Measurements from ENCODE around the gene CDH23. TPM values are rescaled to one million over a fixed set of nuclear protein-coding genes. Genes with fewer than 3 reads are reported as not detected.

Gene CDH23
- total and polyA plus RNA-seq, 2 of the 8 experiments (the other 6 are each of a cell fraction or from before 2014, with no cell fraction given) = 1.9 to 4.9 TPM

DNA sequence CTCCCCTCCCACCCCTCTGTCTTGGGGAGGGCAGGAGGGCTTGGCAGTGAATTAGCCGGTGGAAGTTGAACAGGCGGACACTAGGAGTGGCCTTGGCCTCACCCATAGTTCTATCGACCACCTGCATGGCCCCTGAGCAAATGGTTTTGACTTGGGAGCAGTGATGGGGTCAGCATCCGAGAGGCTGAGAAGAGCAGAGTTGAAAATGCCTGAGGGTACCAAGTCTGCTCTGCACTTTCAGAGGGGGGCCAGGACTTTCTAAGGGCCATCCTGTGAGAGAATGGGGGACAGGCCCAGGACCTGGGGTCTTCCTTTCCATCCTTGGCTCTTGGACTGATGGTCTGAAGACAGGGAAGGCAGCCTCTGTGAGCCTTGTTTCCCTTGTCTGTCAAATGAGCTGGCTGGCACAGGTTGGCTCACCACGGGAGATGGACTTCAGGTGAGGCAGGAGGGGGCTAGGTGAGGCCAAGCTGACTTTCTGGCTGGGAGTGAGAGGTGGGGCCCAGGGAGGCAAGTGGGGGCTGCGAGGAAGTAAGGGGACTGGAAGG, 29.4 kb downstream of the CDH23 start:
- Histone ChIP-seq H3K36me3 (ENCODE audit: control insufficient read depth in 2 of 4, insufficient read depth in 4 of 4, low read length in 3 of 4) (no peaks in the 10 kb centered on the region), H2AFZ (ENCODE audit: low read length) (no peak overlapping the region), H4K8ac (ENCODE audit: extremely low read depth, insufficient read depth, low read length) (no peak overlapping the region), H4K5ac (ENCODE audit: insufficient read length, low read depth, low read length) (no peak overlapping the region), H3K79me1 (ENCODE audit: low read depth, low read length) (no peaks in the 10 kb centered on the region), H2BK15ac (ENCODE audit: low read length) (no peak overlapping the region), H3K4me2 (ENCODE audit: insufficient read depth in 1 of 2, low read depth in 2 of 2, low read length in 2 of 2) (no peak overlapping the region), H3K27me3 (replicated peaks in 1 of 4; ENCODE audit: control insufficient read depth in 3 of 4, extremely low read depth in 1 of 4, insufficient read depth in 3 of 4, low read length in 3 of 4) (peaks cover 0 to 4% (median under 1%) of the 10 kb centered on the region in 4 experiments; a peak in 3 of 7 replicates), H2AK5ac (ENCODE audit: low read depth, low read length) (no peak overlapping the region), H3K79me2 (ENCODE audit: control insufficient read depth in 1 of 2, insufficient read depth in 2 of 2, low read length in 2 of 2) (no peaks in the 10 kb centered on the region), H2BK120ac (replicated peaks; ENCODE audit: low read depth, low read length) (no peak overlapping the region), H4K91ac (replicated peaks; ENCODE audit: insufficient read length, low read length) (no peak overlapping the region), H3K4me3 (ENCODE audit: extremely low read depth in 1 of 4, insufficient read depth in 2 of 4, low read depth in 3 of 4, low read length in 4 of 4) (no peak overlapping the region), H2BK5ac (ENCODE audit: low read depth, low read length) (no peak overlapping the region), H2BK20ac (ENCODE audit: low read length) (no peak overlapping the region), H4K20me1 (replicated peaks in 1 of 2; ENCODE audit: control insufficient read depth in 1 of 2, insufficient read depth in 2 of 2, low read length in 2 of 2) (no peaks in the 10 kb centered on the region), H3K56ac (replicated peaks; ENCODE audit: insufficient read length, low read depth, low read length) (no peak overlapping the region), H3K23ac (ENCODE audit: insufficient read length) (no peak overlapping the region), H3K4ac (replicated peaks; ENCODE audit: insufficient read length, low read depth, low read length) (no peak overlapping the region), H3K14ac (ENCODE audit: insufficient read length) (no peak overlapping the region), H3K23me2 (ENCODE audit: low read depth, low read length) (no peaks in the 10 kb centered on the region), H3K9ac (replicated peaks in 1 of 4; ENCODE audit: extremely low read depth in 1 of 4, low read depth in 3 of 4, low read length in 3 of 4) (no peak overlapping the region), H3K4me1 (replicated peaks in 1 of 4; ENCODE audit: control insufficient read depth in 3 of 4, insufficient read depth in 4 of 4, low read length in 3 of 4) (peaks cover 0 to 2% (median 2%) of the 10 kb centered on the region in 4 experiments; a peak in 3 of 7 replicates), H3K9me3 (ENCODE audit: insufficient read depth in 2 of 2, low read depth in 1 of 2, low read length in 1 of 2) (no peaks in the 10 kb centered on the region), H2BK12ac (ENCODE audit: low read depth, low read length) (no peak overlapping the region), H3K18ac (ENCODE audit: extremely low read depth, low read length) (no peak overlapping the region), H3K27ac (ENCODE audit: low read depth, low read length) (no peak overlapping the region)
- ChIA-PET CTCF (ENCODE audit: partially characterized antibody) (interaction anchor here (0.9 to 7.2 kb wide), 11 partner anchors 10 to 109 kb away, joined by 3 to 70 read pairs (median 5); partner anchors contain the start of genes CDH23 and SLC29A3), POLR2A (ENCODE audit: partially characterized antibody) (no interaction called here)
- TF ChIP-seq, protein P1, sequence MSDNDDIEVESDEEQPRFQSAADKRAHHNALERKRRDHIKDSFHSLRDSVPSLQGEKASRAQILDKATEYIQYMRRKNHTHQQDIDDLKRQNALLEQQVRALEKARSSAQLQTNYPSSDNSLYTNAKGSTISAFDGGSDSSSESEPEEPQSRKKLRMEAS (IDR thresholded peaks at IDR 0.05) = no peak
- TF ChIP-seq NANOG (IDR thresholded peaks at IDR 0.05; ENCODE audit: insufficient read depth, low read depth, low read length, poor library complexity, severe bottlenecking) (no peak), SAP30 (IDR thresholded peaks at IDR 0.05; ENCODE audit: insufficient read depth, insufficient replicate concordance, low read length) (no peak)
- DNase-seq (ENCODE audit: low read depth in 1 of 2, low spot score in 2 of 2) = peak in 1 of 2 experiments; percentile 33
- 84% methylated on average over 6 of the region's 6 CpGs; no CpG with 5 or more reads in 1 of the 2 experiments for WGBS, 2 experiments (ENCODE audit: extremely low coverage in 1 of 2, insufficient coverage in 1 of 2, insufficient read length in 1 of 2, insufficient replicate concordance in 2 of 2, low coverage in 1 of 2, low lambda C conversion rate in 2 of 2, missing lambda C conversion rate in 1 of 2)
- no peak for FAIRE-seq
